ENCODE data around the gene LRRC10B. TPM values are rescaled to one million over a fixed set of nuclear protein-coding genes. Genes with fewer than 3 reads are reported as not detected.

LRRC10B gene
- total and polyA plus RNA-seq, 2 experiments from 2014 or later = 0.43 to 0.68 TPM

GRCh38 chr11:61528114-61528513, 19.6 kb downstream of the LRRC10B start:
- Histone ChIP-seq H3K4me2 (no peak overlapping the region), H3K9me3 (ENCODE audit: low read depth) (no peaks in the 10 kb centered on the region), H4K20me1 (ENCODE audit: insufficient read depth, poor library complexity, severe bottlenecking) (no peaks in the 10 kb centered on the region), H3K27ac (no peak overlapping the region), H3K9me2 (replicated peaks; ENCODE audit: insufficient read depth) (no peaks in the 10 kb centered on the region), H3K36me3 (replicated peaks; ENCODE audit: insufficient read depth, low read depth) (no peaks in the 10 kb centered on the region), H3K79me2 (no peaks in the 10 kb centered on the region), H3K27me3 (no peaks in the 10 kb centered on the region), H3K4me3 (no peak overlapping the region), H3K4me1 (ENCODE audit: insufficient read depth) (peaks cover 21% of the 10 kb centered on the region), H2AFZ (no peak overlapping the region)
- no peak for TF ChIP-seq EZH2phosphoT487 (IDR thresholded peaks at IDR 0.05; ENCODE audit: low read depth, severe bottlenecking, unreplicated experiment)
- no peak for TF ChIP-seq EZH2 (IDR thresholded peaks at IDR 0.05; ENCODE audit: borderline replicate concordance)
- TF ChIP-seq CTCF (IDR thresholded peaks at IDR 0.05; ENCODE audit: poor library complexity) = no peak
- no peak for DNase-seq (ENCODE audit: low spot score)
- WGBS (ENCODE audit: low lambda C conversion rate, missing lambda C conversion rate) = 70% methylated on average over 7 of the region's 14 CpGs

- H3K27me3 ChIP-seq = no peaks in the 10 kb centered on the region
Observed at GRCh38 chr11:61529537-61530225, 21.1 kb downstream of the LRRC10B start.

GRCh38 chr11:61531044-61531443, 22.5 kb downstream of the LRRC10B start:
- Histone ChIP-seq H3K27me3 (no peaks in the 10 kb centered on the region), H3K4me3 (no peak overlapping the region), H3K4me2 (no peak overlapping the region), H3K36me3 (replicated peaks; ENCODE audit: insufficient read depth, low read depth) (no peaks in the 10 kb centered on the region), H3K27ac (peak overlapping the region; percentile 15), H4K20me1 (ENCODE audit: insufficient read depth, poor library complexity, severe bottlenecking) (no peaks in the 10 kb centered on the region), H2AFZ (no peak overlapping the region), H3K9me2 (replicated peaks; ENCODE audit: insufficient read depth) (no peaks in the 10 kb centered on the region), H3K9me3 (ENCODE audit: low read depth) (no peaks in the 10 kb centered on the region), H3K4me1 (ENCODE audit: insufficient read depth) (peaks cover 23% of the 10 kb centered on the region), H3K79me2 (no peaks in the 10 kb centered on the region)
- TF ChIP-seq EZH2 (IDR thresholded peaks at IDR 0.05; ENCODE audit: borderline replicate concordance) (no peak), CTCF (IDR thresholded peaks at IDR 0.05; ENCODE audit: poor library complexity) (no peak), EZH2phosphoT487 (IDR thresholded peaks at IDR 0.05; ENCODE audit: low read depth, severe bottlenecking, unreplicated experiment) (no peak)
- 23% methylated on average over 3 of the region's 3 CpGs for WGBS (ENCODE audit: low lambda C conversion rate, missing lambda C conversion rate)
- peak; percentile 47 for DNase-seq (ENCODE audit: low spot score)

More at GRCh38 chr11:61529537-61530225, 21.1 kb downstream of the LRRC10B start:
- Histone ChIP-seq H3K9me3 (ENCODE audit: low read depth) (no peaks in the 10 kb centered on the region), H2AFZ (no peak overlapping the region), H3K36me3 (replicated peaks; ENCODE audit: insufficient read depth, low read depth) (no peaks in the 10 kb centered on the region), H3K4me1 (ENCODE audit: insufficient read depth) (peaks cover 23% of the 10 kb centered on the region), H4K20me1 (ENCODE audit: insufficient read depth, poor library complexity, severe bottlenecking) (no peaks in the 10 kb centered on the region), H3K4me2 (no peak overlapping the region), H3K4me3 (no peak overlapping the region), H3K27ac (no peak overlapping the region), H3K9me2 (replicated peaks; ENCODE audit: insufficient read depth) (no peaks in the 10 kb centered on the region), H3K79me2 (no peaks in the 10 kb centered on the region)
- DNase-seq (ENCODE audit: low spot score) = peak; percentile 50
- WGBS (ENCODE audit: low lambda C conversion rate, missing lambda C conversion rate) = 88% methylated on average over 21 of the region's 21 CpGs
- TF ChIP-seq EZH2 (IDR thresholded peaks at IDR 0.05; ENCODE audit: borderline replicate concordance) (no peak), CTCF (IDR thresholded peaks at IDR 0.05; ENCODE audit: poor library complexity) (no peak), EZH2phosphoT487 (IDR thresholded peaks at IDR 0.05; ENCODE audit: low read depth, severe bottlenecking, unreplicated experiment) (no peak)
